NCI-H2196 treated with DMSO at 0.1 percent for 48 hours (cell line): ENCODE results near the gene SIX4.
"Not testable (repeated sequence)": the region's sequence is repeated elsewhere in the genome, so short reads cannot be mapped to it uniquely, and the experiment has no call there.

Source experiments
- DNase-seq: peaks from one replicate; lab custom pipeline; 2025; ENCODE audit not compliant: unreplicated experiment; lab: John Stamatoyannopoulos, UW

The SIX4 gene

DNA sequence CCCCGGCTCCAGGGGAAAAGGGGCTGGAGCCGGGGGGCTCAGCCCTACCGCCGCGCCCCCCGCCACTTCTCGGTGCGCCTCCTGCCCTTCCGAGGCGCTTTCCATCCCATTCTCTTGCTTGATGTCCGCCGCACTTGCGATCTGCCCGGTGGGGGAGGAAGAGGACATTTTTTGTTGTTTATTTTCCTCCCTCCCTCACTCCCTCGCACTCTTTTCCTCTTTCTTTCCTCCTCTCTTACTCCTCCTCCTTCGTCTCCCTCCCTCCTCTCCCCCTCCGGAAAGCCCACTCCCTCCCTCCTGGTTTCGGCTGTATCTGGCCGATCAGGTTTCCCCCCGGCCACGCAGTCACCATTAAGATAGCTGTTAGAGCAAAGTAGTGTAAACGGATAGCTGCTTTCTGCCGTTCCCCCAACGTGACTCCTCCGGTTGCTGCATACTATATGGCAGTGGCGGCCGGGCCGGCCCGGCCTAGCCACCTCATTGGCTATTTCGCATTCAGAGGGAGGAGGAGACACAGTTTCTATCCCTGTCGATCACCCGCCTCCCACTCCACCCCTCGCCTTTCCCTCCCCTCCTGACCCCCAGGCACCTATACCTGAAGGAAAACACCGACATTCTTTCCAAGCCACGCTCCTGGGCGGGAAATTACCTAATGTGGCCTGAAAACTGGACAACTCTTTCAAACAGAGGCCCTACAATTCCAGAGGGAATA, at the start of gene SIX4:
Gene SIX4 (minus strand): TSS at position 445 of the 712 bp plus-strand sequence. CDS start 277 bp downstream, at position 168.
- DNase-seq, result peak; percentile 94

DNA sequence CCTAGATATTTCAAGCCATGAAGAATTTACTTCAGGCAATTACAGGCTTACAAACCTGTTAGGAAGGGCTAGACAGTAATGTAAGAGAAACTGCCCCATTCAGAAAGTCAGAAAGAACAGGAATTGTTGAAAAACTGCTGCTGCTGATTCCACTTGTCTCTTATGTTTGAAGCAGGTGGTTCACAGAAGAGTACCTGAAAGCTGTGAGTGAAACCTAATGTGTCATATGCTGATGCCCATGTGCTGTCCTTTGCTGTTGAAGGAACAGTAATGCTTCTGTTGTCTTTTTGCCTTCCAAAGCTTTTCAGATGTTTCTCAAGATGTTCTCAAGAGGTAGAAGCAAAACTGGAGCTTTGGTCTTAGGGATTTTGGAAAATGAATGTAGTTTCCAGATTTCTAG, 49.4 kb upstream of the SIX4 start:
- DNase-seq, result no peak

DNA sequence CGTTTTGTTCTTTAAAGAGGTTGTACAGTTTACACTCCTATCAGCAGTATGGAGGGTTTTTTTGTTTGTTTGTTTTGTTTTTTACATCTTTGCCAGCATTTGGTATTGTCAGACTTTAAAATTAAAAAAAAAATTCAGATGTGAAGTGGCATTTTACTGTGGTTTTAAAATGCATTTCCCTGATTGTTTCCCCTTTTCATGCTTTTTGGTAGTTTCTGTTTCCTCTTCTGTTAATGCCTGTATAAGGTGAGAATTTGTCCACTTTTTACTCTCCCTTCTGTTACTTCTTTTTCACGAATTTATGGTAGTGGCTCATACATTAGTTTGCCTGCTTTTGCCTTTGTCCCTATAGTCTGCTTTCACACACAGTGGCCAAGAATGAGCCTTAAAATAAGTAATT, 47.0 kb upstream of the SIX4 start:
- no peak for DNase-seq

GRCh38 chr14:60768602-60769001, 44.5 kb upstream of the SIX4 start:
- no peak for DNase-seq

- peak; percentile 38 for DNase-seq
These were observed 36.7 kb upstream of the SIX4 start for GRCh38 chr14:60760644-60761364.

DNA sequence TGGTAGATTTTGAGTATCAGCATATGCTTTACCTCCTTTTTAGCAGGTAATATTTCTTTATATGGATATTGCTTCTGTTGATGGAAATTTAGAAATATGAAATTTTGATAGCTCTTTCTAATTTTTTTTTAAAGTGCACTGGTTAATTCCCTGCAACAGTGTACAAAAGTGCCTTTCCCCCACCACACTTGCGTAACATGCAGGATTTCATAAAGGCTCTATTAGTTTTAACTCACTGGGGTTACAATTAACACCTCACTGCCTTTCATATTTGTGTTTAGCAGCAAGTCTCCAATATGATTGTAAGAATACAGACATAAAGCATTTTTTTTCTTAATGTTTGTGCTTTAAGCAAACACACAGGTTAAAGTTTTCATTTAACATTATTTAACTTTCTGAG, 36.1 kb upstream of the SIX4 start:
- DNase-seq, result no peak

GRCh38 chr14:60758885-60759284, 34.7 kb upstream of the SIX4 start:
- no peak for DNase-seq

DNA sequence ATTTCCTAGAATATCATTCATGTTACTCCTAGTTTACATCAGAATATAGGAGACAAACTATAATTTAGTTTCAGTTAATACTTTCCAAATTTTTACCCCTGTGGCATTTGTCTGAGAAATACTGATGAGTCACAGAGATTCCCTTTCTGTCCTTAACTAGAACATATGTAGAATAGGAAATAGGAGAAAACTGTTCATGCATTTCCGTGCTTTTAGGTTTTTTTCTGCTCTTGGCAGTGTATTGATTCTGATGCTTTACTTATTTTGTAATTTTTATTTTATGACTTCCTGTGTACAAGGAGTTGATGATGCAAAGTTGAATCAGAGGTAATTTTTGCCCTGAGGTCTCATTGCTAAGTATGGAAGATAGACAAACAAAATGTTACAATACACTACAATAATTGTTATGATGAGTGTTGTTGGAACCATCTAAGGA, 33.4 kb upstream of the SIX4 start:
- no peak for DNase-seq

DNA sequence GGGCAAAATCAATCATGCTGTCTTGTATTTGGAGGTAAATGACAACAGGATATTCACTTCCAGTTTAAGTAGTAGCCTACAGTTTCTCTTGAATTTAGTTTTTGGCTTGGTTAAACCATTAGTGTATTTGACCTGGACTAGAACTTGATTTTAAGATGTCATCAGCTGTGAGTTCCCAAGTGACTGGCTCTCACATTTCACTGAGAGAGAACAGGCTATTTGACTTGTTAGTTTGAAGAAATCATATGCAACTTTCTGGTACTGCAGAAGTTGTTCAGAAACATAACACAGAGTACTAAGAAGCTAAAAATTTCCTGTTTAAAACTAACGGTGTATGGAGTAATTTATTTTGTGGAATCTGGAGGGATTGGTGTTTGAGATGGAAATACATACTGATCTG, 32.7 kb upstream of the SIX4 start:
- DNase-seq, result no peak

DNA sequence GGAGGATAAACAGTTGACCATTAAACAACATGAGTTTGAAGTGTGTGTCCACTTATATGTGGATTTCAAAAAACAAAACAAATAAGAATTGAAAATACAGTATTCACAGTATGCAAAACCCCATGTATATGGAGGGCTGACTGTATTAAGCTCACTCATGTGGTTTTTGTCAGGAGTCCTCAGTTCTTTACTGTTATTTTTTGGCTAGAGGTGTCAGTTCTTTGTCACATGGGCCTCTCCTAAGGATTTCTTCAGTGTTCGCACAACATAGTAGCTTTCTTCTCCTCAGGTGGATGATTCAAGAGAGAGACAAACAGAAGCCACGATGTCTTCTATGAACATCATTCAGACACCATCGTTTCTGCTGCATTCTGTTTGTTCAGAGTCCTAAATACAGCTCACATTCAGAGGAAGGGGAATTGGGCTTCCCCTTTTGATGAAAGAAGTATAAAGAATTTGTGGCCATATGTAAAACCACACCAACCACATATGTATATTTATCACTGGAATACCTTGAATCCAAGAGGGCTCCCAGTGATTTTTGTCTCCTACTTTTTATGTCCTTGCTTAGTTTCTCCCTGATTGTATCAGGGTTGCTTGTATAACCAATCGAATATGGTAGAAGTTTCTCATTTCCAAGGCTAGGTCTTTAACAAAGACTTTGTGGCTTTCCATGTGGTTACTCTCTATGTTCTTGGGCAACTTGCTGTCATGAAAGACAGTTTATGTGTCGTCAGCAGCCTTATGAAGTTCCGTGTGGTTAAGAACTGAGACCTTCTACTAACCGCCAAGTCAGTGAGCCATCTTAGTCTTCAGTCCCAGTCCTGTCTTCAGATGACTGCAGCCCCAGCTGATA, 29.3 kb upstream of the SIX4 start:
- DNase-seq, result no peak

DNA sequence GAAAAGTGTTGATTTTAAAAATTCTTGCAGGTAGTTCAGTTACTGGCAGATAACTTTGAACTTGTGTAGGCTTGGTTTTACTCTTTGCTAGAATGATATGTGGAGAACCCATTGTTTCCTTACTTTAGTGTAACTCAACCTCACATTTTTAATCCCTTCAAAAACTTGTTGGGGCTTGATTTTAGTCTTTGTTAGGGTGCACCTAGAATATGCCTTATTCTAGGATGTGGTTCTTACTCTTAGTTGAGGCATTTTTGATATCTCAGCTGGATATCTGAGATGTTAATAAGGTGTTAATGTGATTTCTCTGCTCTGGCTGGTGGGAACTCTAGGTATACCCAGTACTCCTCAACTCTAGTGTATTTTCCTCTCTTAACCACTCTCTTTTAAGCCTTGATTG, 20.4 kb upstream of the SIX4 start:
- DNase-seq, result no peak

DNA sequence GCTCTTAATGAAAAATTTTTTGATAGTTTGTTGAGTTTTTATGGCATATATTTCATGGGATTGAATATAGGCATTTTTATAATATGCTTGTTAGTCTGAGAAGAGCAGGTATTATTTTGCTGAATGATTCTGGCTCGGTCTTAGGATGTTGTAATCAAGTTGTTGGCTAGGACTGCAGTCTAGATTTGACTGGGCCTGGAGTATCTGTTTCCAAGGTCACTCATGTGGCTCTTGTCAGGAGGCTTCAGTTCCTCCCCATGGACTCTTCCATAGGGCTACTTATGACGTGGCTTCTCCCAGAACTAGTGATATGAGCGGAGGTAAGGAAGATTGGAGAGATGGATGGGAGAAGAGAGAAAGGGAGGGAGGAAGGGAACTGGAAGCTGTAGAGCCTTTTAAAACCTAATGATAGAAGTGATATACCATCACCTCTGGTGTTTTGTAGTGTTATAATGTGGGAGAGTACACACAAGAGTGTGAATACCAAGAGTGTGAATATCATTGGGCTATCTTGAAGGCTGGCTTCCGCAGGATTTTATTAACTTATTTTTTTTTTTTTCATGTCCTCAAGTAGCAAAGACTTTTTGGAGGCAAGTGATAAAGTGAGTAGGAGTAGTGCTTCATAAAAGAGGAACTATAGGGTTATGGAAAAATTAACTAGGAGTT, 14.8 kb upstream of the SIX4 start:
- no peak for DNase-seq

GRCh38 chr14:60736494-60736893, 12.3 kb upstream of the SIX4 start:
- DNase-seq, result no peak

DNA sequence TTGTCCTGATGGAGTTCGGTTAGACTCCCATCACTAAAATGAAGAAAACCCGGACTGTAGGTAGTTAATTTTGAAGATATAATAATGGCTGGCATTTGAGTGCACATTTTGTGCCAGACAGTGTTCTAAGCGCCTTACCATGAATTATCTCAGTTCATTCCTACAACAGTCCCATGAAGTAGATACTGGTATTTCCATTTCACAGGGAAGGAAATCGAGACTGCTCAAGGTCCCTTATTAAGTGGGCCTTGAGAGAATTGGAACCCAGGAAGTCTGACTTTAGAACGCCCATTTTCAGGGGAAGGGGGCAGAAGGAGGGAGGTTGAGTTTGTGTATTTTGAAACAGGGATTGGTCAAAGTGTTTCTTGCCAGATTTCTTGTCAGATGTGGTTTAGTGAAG, 11.3 kb upstream of the SIX4 start:
- no peak for DNase-seq

DNA sequence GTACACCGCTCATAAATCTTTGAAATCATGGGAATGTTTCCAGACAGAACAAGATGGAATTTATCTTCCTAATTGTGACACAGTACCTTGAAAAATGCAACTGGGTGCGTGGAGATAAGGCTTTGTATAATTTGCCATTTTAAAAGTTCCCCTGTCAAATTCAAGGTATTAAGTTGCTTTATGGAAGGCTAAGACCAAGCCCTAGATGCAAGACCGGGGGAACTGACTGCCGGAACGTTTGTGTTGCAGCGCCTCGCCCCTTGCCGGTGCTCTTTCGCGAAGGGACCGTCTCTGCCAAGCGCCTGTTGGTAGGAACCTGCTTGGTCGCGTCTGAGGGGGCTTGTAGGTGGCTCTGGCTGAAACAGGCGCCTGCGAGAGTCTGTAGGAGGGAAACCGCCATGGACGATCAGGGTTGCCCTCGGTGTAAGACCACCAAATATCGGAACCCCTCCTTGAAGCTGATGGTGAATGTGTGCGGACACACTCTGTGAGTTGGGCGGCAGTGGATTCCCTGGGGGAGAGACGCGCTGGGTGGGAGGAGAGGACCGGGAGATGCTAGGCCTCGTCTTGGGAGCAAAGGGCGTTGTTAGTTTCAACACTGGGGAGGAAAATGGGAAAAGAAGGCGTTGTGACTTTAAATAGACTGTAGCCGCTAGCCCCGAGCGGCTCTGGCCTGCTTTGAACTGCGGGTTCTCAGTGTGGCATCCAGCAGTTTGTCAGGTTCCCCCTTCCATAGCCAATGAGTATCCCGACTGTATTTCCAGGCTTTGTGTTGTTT, 10.5 kb upstream of the SIX4 start, which contains the start of gene MNAT1:
Gene MNAT1 (plus strand): TSS at position 297 of the 778 bp plus-strand sequence. CDS start 102 bp downstream, at position 399.
- DNase-seq, result peak; percentile 43

DNA sequence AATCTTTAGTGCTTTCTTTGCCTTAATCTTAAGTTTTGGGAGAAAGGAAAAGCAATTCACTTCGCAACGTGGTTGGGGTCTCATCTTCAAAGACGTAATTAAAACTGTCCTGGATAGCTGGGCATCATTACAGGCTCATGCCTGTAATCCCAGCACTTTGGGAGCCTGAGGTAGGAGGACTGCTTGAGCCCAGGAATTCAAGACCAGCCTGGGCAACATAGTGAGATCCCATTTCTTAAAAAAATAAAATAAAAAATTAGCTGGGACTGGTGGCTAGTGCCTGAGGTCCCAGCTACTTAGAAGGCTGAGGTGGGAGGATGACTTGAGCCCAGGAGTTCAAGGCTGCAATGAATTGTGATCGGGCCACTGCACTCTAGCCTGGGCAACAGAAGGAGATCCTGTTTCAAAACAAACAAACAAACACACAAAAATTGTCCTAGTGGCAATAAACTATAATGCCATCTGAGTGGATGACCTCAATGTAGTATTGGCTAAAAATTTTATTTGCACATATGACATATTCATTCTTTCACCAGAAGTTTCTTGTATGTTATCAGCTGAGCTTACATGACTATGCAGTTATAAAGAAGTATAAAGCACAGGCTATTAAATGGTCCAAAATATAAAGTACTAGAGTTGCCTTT, 8.8 kb upstream of the SIX4 start:
- no peak for DNase-seq

GRCh38 chr14:60731291-60731690, 7.1 kb upstream of the SIX4 start:
- DNase-seq, result not testable (repeated sequence)

- DNase-seq, result no peak
These were observed 840 bp downstream of the SIX4 start for GRCh38 chr14:60723116-60723906.
